Omental fat pad (tissue), 4 donors: ENCODE data around the gene ASH1L. TPM values are rescaled to one million over a fixed set of nuclear protein-coding genes. Genes with fewer than 3 reads are reported as not detected.

ENCODE experiments used
- ATAC-seq: fragments of 150-250 bp; one replicate; pipeline ENCODE4 v1.9.1; 2016; ENCODE audit warnings: mild to moderate bottlenecking, moderate library complexity; ENCODE audit not compliant: low FRiP score
- DNase-seq: peaks from one replicate; pipeline ENCODE4 v3.0.0-alpha.2; 2019; ENCODE audit warnings: low spot score
- CTCF ChIP-seq, 3 donors: fragments of 450-650 bp; IDR thresholded peaks; one replicate each; pipeline ENCODE4 v1.5.1; 2016 to 2017; ENCODE audit warnings: antibody characterized with exemption in 3 of 3, mild to moderate bottlenecking in 3 of 3, moderate library complexity in 2 of 3
- small RNA-seq: library from RNA; depleted of rRNA; stranded (forward); fragments of <200 nt; gene quantifications from one replicate; pipeline ENCODE3, GENCODE V24; 2016
- total RNA-seq, 4 donors: library from RNA; depleted of rRNA; stranded (reverse); fragments of >200 nt; gene quantifications; one replicate each; pipeline ENCODE4 v1.1.0, GENCODE V29; 2016

ASH1L gene
- total RNA-seq, 4 donors from 2014 or later: 60.8 to 72.2 (median 65.6) TPM

- no peak for TF ChIP-seq CTCF (IDR thresholded peaks at IDR 0.05)
- no peak for DNase-seq
- ATAC-seq: no peak
Measured at GRCh38 chr1:155287987-155288543, 274.5 kb downstream of the ASH1L start.

- TF ChIP-seq CTCF (IDR thresholded peaks at IDR 0.05): no peak
Measured at GRCh38 chr1:155286544-155286943, 276.1 kb downstream of the ASH1L start.

GRCh38 chr1:155285631-155286044, 277.0 kb downstream of the ASH1L start:
- ATAC-seq: no peak
- TF ChIP-seq CTCF (IDR thresholded peaks at IDR 0.05): no peak

More at GRCh38 chr1:155286544-155286943, 276.1 kb downstream of the ASH1L start:
- DNase-seq: no peak
- no peak for ATAC-seq

More at GRCh38 chr1:155285631-155286044, 277.0 kb downstream of the ASH1L start:
- no peak for DNase-seq

Small RNA genes lying within 50 kb of the gene (small RNA-seq; reads per million reads assigned to genes)
- not detected for gene AL353807.4
- gene RNU6-106P: not detected
- not detected for gene RNU6-1297P

Other genes with a start within 250 kb of the ASH1L start
- 10 to 100 TPM; 11.5 to 21.1 (median 12.5) TPM for gene RUSC1, start 241.9 kb downstream of the ASH1L start, total RNA-seq
- 10 to 100 TPM; 16.8 to 50.9 (median 18.4) TPM for gene MSTO1, start 47.4 kb upstream of the ASH1L start, total RNA-seq
- gene YY1AP1, start 126.0 kb upstream of the ASH1L start, total RNA-seq: 100 to 1,000 TPM in 3 of 4 donors, 10 to 100 TPM in 1; 91.3 to 135 (median 119) TPM
- 100 to 1,000 TPM; 118 to 170 (median 132) TPM for gene DAP3, start 126.3 kb upstream of the ASH1L start, total RNA-seq